PC-9 (cell line): Measurements from ENCODE around the gene GJC2.

Experiments used
- CTCF ChIP-seq: fragments of 200-600 bp; sonication (generic); conservative IDR thresholded peaks from 2 replicates; pipeline ENCODE4 v1.6.1; 2017; ENCODE audit warnings: mixed run types, antibody characterized with exemption, mild to moderate bottlenecking, moderate library complexity
- EZH2 ChIP-seq: fragments of 200-600 bp; sonication (generic); IDR thresholded peaks from 2 replicates; pipeline ENCODE4 v1.8.0; 2017; ENCODE audit warnings: antibody characterized with exemption, low read depth

GRCh38 chr1:228190778-228191177 lies 41.0 kb downstream of the GJC2 start:
- TF ChIP-seq CTCF (no peak), EZH2 (no peak)
